NOMO-1 (cell line): ENCODE measurements around the gene C11orf91.

Experiments
- DNase-seq, 2 experiments: peaks; one replicate each; lab custom pipeline; 2025; ENCODE audit not compliant: unreplicated experiment in 2 of 2; lab: John Stamatoyannopoulos, UW

C11orf91 gene

DNA sequence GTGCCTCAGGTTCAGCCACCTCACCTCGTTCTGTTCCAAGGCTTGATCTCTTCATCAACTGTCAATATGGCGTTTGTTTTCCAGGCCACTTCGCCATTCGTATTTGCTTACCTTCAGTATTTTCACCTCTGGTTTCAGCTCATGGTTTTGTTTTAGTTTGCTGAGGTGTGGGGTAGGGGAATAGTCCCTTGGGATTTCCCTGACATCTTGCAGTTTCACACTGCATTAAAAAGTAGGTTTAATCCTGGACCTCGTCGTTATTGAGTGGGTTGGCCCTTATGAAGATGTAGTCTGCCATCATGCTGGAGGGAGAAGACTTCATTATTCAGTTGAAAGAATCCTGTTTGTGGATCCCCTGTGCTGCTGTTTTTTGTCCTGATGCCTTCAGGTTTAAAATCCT is 46.0 kb downstream of the C11orf91 start:
- DNase-seq, result no peak

DNA sequence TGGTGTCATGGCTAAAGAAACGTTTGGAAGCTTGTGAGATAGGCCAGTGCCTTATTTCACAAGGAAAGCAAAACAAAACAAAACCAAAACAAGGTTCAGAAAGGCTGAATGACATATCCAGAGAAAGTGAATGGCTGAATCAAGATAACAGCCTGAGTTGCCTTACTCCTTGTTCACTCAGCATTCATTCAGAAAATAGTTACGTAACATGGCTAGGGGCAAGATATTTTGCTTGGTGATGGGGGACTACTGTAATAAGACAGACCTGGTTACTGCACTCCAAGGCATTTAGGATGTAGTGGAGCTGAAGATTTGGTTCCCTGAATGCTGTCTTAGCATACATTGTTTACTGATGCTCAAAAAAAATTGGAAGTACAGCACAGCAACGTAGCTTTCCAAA is 47.7 kb downstream of the C11orf91 start:
- DNase-seq, result no peak

DNA sequence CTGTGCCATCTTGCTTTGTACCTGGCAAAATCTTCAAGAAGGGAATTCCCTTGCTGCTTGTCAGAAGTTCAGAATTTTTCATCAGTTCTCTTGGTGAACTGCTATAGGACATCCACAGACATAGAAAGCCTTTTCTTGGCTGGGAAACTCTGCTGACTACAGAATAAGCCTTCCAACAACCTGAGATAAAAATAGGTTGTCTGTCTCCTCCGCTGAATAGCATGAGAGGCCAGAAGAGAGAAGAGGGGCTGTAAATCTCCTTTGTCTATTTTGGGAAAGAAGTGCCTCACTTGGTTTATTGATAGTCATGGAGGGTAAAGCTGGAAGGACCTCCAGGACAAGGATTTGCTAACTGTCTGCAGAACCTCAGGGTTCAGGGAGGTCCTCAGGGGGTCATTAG is 48.2 kb downstream of the C11orf91 start:
- DNase-seq, result no peak

DNA sequence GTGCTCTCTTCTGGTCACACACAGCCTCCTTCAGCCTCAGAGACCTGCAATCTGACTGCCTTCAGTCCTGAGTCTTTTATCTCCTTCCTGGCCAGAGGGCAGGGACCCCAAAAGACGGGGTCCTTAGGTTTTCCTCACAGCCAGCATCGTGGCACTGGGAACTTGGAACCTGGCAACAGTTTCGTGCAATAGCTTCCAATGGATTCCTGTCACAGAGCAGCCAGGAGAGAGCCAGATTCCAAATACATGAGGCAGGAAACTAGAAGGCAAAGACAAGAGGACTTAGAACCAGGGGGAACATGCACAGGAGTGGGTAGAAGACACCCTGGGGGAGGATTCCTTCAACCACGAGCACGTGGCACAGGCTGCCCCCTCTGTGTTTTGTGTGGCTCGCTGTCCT is 48.6 kb downstream of the C11orf91 start:
- no peak for DNase-seq

DNA sequence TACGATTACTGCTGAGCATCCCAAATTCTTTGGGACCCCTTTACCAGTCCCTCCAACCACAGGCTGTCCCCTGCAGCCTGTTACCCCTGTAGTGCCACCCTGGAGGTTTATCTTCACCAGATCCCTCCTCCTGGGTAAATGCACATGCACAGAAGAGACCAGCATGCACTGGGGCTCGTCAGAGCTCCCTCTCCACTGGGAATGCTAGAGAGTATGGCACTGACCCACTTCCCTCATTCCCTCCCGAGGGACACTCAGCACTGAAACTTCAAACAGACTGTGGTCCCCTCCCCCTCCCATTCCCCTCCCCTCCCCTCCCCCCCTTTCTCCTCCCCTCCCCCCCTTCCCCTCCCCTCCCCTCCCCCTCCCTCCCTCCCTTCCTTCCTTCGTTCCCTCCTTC is 49.1 kb downstream of the C11orf91 start:
- no peak for DNase-seq

DNA sequence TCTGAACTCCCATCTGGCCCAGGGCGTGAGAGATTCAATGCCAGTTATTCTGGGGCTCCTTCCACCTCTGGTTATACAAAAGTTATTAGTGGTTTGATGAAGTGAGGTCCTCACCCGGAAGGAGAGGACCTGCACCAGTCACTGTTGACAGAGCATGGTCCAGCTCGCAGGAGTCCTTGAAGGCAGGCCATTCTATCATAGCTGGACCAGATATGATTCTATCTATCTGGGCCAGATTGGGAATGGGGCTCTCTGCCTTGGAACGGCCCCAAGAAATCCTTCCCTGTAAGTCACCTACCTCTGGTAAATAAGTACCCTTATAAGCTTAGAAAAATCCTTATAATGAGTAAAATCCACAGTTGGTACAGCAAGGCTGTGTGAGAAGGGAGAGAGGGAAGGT is 50.7 kb downstream of the C11orf91 start:
- DNase-seq, result no peak
